Kidney epithelial cell (primary cell): Measurements from ENCODE around the gene PTPN14. TPM values are rescaled to one million over a fixed set of nuclear protein-coding genes. Genes with fewer than 3 reads are reported as not detected.

Source experiments
- DNase-seq: peaks from one replicate; pipeline ENCODE4 v3.0.0-alpha.2; 2010; ENCODE audit warnings: low read depth
- H3K27me3 ChIP-seq: 2 replicates; pipeline ENCODE4 v1.6.0; 2011; ENCODE audit warnings: low read length; ENCODE audit not compliant: control insufficient read depth, insufficient read depth
- H3K36me3 ChIP-seq: 2 replicates; pipeline ENCODE4 v1.5.1; 2011; ENCODE audit warnings: low read length; ENCODE audit not compliant: control insufficient read depth, insufficient read depth
- H3K4me3 ChIP-seq: 2 replicates; pipeline ENCODE4 v1.5.1; 2011; ENCODE audit warnings: low read depth, mild to moderate bottlenecking, control low read depth, low read length
- CTCF ChIP-seq: IDR thresholded peaks from 2 replicates; pipeline ENCODE4 v1.5.1; 2011; ENCODE audit warnings: mild to moderate bottlenecking, moderate library complexity, low read length, control low read depth, inconsistent platforms; ENCODE audit not compliant: insufficient read depth, poor library complexity, severe bottlenecking
- total RNA-seq: library from RNA; depleted of rRNA; stranded (reverse); fragments of >200 nt; gene quantifications from 2 replicates; pipeline ENCODE4 v1.2.3, GENCODE V29; 2015

Gene PTPN14
- total RNA-seq, 1 donor from 2014 or later = 30.7 TPM

GRCh38 chr1:214327514-214327913 lies 223.9 kb downstream of the PTPN14 start:
- Histone ChIP-seq H3K4me3 (no peak overlapping the region), H3K27me3 (no peaks in the 10 kb centered on the region), H3K36me3 (no peaks in the 10 kb centered on the region)
- TF ChIP-seq CTCF = no peak
- no peak for DNase-seq

- DNase-seq = no peak
- Histone ChIP-seq H3K4me3 (no peak overlapping the region), H3K36me3 (no peaks in the 10 kb centered on the region), H3K27me3 (no peaks in the 10 kb centered on the region)
- TF ChIP-seq CTCF = no peak
These were observed 225.0 kb downstream of the PTPN14 start for GRCh38 chr1:214326406-214326805.

GRCh38 chr1:214324896-214325800 lies 226.3 kb downstream of the PTPN14 start:
- no peak for DNase-seq
- no peaks in the 10 kb centered on the region for H3K36me3 ChIP-seq

GRCh38 chr1:214321705-214322453 lies 229.5 kb downstream of the PTPN14 start:
- no peaks in the 10 kb centered on the region for H3K36me3 ChIP-seq

More at GRCh38 chr1:214324896-214325800, 226.3 kb downstream of the PTPN14 start:
- Histone ChIP-seq H3K4me3 (no peak overlapping the region), H3K27me3 (no peaks in the 10 kb centered on the region)
- TF ChIP-seq CTCF = no peak

GRCh38 chr1:214319938-214320337 lies 231.5 kb downstream of the PTPN14 start:
- Histone ChIP-seq H3K4me3 (no peak overlapping the region), H3K27me3 (no peaks in the 10 kb centered on the region), H3K36me3 (no peaks in the 10 kb centered on the region)
- DNase-seq = no peak
- no peak for TF ChIP-seq CTCF

More at GRCh38 chr1:214321705-214322453, 229.5 kb downstream of the PTPN14 start:
- no peaks in the 10 kb centered on the region for H3K27me3 ChIP-seq
- H3K4me3 ChIP-seq = no peak overlapping the region
- no peak for DNase-seq
- TF ChIP-seq CTCF = no peak
